Measurements from ENCODE around the gene ADORA1.

Gene ADORA1

DNA sequence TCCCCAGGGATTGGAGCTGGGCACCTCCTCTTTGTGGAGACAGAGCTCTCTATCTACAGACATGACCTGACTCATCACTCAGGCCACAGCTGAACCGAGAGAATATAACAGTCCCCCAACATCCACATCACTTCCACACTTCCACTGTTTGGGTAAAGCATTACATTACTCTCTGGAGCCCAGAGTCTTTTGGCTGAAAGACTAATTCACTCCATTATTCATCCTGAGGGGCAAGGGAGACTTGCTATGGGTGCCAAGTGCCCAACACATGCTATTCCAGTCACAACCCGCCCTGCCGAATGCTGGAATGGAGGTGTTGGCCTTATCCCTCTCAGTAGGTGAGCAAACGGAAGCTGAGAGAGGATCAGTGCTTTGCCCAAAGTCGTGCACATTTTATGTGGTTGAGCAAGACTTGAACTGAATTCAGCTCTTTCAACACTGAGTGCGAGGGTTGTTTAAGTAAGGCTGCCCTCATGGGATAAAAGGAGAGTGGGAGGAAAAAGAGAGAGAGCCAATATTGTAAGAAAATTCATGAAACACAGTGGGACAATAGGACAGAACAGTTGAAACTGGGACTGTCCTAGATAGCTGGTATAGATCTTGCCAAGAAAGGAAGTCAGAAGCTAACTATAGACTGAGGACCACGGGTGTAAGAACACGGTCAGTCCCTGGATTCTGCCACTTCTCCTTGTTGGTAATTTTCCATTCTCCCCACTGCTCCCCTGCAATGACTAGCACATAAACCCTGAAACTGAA is 72.5 kb downstream of the ADORA1 start:
- TF ChIP-seq, protein P1, sequence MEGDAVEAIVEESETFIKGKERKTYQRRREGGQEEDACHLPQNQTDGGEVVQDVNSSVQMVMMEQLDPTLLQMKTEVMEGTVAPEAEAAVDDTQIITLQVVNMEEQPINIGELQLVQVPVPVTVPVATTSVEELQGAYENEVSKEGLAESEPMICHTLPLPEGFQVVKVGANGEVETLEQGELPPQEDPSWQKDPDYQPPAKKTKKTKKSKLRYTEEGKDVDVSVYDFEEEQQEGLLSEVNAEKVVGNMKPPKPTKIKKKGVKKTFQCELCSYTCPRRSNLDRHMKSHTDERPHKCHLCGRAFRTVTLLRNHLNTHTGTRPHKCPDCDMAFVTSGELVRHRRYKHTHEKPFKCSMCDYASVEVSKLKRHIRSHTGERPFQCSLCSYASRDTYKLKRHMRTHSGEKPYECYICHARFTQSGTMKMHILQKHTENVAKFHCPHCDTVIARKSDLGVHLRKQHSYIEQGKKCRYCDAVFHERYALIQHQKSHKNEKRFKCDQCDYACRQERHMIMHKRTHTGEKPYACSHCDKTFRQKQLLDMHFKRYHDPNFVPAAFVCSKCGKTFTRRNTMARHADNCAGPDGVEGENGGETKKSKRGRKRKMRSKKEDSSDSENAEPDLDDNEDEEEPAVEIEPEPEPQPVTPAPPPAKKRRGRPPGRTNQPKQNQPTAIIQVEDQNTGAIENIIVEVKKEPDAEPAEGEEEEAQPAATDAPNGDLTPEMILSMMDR (IDR thresholded peaks at IDR 0.05; ENCODE audit: insufficient read depth, missing control alignments): no peak

DNA sequence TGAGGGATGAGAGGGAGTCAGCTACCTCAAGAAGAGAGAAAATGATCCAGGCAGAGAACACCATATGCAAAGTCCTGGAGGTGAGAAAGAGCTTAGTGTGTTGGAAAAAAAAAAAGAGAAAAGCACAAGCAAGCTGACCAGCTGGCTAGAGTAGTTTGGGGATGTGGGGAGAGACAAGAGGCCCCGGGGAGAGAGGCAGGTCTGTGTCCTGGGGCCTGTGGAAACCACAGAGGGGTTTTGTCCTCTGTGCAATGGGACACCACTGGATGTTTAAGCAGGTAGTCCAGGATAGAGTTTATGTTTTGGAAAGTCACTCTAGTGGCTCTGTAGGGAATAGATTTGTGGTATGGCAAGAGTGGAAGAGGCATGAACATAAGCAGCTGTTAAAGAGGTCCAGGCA is 73.4 kb downstream of the ADORA1 start:
- no peak for DNase-seq (ENCODE audit: insufficient read length, low spot score)
- TF ChIP-seq, protein P1 (IDR thresholded peaks at IDR 0.05; ENCODE audit: insufficient read depth, missing control alignments): no peak
- no peak for FAIRE-seq

More for the DNA sequence above, 72.5 kb downstream of the ADORA1 start:
- no peak for DNase-seq (ENCODE audit: insufficient read length, low spot score)
- FAIRE-seq: no peak

DNA sequence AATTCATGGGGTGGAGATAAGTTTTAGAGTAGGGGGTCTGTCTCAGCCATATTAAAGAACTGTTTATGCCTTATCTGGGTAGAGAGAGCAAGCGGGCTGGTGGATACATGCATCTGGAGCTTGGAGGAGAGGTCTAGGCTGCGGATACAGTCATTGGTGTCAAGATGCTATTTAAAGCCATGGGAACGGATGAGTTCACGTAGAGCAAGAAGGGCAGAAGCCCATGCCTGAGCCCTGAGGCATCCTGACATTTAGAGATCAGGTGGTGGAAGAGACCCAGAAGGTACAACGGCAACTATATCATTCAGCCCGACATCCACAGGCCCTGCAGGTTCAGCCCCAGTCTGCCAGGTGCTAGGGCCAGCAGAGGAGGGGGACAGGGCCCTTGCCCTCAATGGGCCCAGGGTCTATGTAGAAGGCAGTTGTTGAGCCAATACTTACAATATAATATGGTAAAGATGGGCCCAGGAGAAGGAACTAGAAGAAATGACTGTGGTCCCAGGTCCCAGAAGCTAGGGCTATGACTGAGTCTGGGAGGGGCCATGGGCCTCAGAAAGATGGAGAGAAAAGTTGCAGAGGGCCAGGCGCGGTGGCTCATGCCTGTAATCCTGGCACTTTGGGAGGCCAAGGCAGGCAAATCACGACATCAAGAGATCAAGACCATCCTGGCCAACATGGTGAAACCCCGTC is 74.1 kb downstream of the ADORA1 start:
- TF ChIP-seq, protein P1 (IDR thresholded peaks at IDR 0.05; ENCODE audit: insufficient read depth, missing control alignments): no peak

DNA sequence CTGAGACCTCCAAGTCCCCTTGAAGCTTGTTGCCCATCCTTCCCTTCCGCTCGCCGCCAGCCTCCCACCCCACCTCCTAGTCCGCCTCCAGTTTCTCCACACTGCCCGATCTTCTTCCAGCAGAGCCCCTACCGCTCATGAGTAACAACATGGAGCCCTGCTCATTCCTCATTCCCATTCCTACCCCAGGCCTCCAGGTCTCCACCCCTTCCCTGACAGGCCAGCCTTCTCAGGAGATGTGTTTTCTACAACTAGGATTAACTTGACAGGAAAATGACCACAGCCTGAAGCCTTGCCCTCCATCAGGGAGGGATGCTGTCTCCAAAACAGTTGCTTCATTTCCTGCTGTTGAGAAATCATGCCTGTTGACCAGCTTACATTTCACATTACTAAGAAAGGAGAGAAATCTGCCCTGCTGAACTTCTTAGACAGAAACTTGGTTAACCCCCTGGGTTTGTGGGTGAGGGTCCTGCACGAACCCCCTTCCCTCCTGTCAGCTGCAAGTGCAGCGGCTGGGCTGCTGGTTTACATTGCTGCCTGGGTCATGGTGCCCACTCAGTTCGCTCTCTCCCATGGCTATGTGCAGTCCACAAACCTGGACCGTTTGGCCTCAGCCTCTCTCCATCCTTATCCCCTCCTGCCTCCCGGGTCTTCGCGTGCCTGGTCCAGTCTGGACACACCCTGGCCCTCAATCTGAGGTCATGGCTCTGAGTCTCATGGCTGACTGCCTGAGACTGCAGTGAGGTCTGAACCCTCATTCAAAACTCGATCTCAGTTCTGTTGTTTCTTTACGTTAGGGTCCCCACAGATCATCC is 75.1 kb downstream of the ADORA1 start:
- TF ChIP-seq, protein P1 (IDR thresholded peaks at IDR 0.05; ENCODE audit: insufficient read depth, missing control alignments): no peak
- DNase-seq (ENCODE audit: insufficient read length, low spot score) (no peak), FAIRE-seq (no peak)

More for the DNA sequence above, 74.1 kb downstream of the ADORA1 start:
- FAIRE-seq: no peak
- DNase-seq (ENCODE audit: insufficient read length, low spot score): no peak

DNA sequence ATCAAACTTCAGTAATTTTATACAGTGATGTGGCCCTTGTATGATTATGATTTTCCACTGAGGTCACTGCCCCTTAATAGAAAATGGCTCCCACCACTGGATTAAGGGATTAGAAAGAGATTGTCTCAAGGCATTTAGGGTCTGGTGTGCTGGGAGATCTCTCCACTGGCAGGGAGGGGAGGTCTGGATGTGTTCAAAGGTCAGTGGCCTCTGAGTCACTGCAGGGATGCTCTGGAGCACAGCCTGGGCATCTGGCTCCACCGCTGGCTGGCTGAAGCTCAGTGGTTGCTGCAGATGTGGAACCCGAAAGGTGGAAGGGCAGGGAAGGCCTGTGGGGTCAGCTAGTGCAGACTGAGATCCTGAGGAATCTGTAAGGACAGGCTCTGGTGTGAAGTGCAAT is 77.2 kb downstream of the ADORA1 start:
- no peak for DNase-seq (ENCODE audit: insufficient read length, low spot score)
- FAIRE-seq: no peak
- TF ChIP-seq, protein P1 (IDR thresholded peaks at IDR 0.05; ENCODE audit: insufficient read depth, missing control alignments): no peak

DNA sequence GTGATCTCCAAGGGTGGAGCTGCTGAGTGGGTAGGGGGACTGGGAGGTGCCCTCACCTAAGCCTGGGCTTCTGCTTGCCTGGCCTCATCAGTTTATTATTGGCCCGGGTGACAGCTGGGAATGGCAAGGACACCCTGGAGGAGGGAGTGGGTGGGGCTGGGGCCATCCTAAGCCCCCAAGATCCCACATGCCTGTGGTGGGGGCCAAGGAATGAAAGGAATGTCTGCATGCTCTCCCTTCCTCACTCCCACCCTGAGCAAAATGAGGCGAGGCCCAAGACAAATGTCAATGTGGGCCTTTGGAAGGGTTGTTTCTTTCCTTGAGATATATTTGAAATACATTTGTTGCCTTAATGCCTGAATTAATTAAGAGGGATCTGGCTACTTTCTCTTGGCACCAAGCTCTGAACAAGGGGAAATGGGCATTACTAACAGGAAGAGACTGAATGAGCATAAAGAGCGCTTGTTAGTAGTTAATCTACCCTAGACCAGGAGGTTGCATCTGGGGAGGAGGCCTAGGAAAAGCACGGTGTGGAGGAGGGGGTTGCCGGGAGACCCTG is 78.7 kb downstream of the ADORA1 start:
- no peak for DNase-seq (ENCODE audit: insufficient read length, low spot score)
- TF ChIP-seq, protein P1 (IDR thresholded peaks at IDR 0.05; ENCODE audit: insufficient read depth, missing control alignments): no peak
- FAIRE-seq: no peak
